ENCODE results near the gene REV3L.

- no peak for TF ChIP-seq SMAD4 (CRISPR knock-in tag; conservative IDR thresholded peaks at IDR 0.05)
- no peak for TF ChIP-seq SMAD1 (IDR thresholded peaks at IDR 0.05; ENCODE audit: low read depth, low read length, partially characterized antibody)
- TF ChIP-seq BRCA1 (IDR thresholded peaks at IDR 0.05), result no peak
- TF ChIP-seq BRCA1 (CRISPR knock-in tag; IDR thresholded peaks at IDR 0.05), result no peak
- TF ChIP-seq THRA (IDR thresholded peaks at IDR 0.05), result no peak
- TF ChIP-seq POLR2A (conservative IDR thresholded peaks at IDR 0.05), result no peak
Observed at GRCh38 chr6:111254779-111255166, 228.2 kb downstream of the REV3L start.
